Measurements from ENCODE around the gene LRRC15. TPM values are rescaled to one million over a fixed set of nuclear protein-coding genes. Genes with fewer than 3 reads are reported as not detected.

Gene LRRC15
- total RNA-seq, 2 experiments from 2014 or later: not detected

- no peaks in the 10 kb centered on the region for H3K36me3 ChIP-seq (ENCODE audit: insufficient read depth, low read length)
- ChIA-PET CTCF (ENCODE audit: unreplicated experiment) (no interaction called here), POLR2A (interaction anchor here (0.7 kb wide), 2 partner anchors 118 to 243 kb away, joined by 3 read pairs; no protein-coding TSS in a partner anchor)
- TF ChIP-seq, protein P1, sequence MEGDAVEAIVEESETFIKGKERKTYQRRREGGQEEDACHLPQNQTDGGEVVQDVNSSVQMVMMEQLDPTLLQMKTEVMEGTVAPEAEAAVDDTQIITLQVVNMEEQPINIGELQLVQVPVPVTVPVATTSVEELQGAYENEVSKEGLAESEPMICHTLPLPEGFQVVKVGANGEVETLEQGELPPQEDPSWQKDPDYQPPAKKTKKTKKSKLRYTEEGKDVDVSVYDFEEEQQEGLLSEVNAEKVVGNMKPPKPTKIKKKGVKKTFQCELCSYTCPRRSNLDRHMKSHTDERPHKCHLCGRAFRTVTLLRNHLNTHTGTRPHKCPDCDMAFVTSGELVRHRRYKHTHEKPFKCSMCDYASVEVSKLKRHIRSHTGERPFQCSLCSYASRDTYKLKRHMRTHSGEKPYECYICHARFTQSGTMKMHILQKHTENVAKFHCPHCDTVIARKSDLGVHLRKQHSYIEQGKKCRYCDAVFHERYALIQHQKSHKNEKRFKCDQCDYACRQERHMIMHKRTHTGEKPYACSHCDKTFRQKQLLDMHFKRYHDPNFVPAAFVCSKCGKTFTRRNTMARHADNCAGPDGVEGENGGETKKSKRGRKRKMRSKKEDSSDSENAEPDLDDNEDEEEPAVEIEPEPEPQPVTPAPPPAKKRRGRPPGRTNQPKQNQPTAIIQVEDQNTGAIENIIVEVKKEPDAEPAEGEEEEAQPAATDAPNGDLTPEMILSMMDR (conservative IDR thresholded peaks at IDR 0.05; ENCODE audit: low read length): peak; percentile 41; the same call in 1 of the 2 replicates
- TF ChIP-seq EZH2phosphoT487 (IDR thresholded peaks at IDR 0.05; ENCODE audit: borderline replicate concordance, low read depth, low read length): no peak
- H3K4me3 ChIP-seq (ENCODE audit: low read depth, low read length, poor library complexity, severe bottlenecking): no peak overlapping the region
- no peak overlapping the region for H3K4me2 ChIP-seq (ENCODE audit: low read length)
- no peak overlapping the region for H3K27ac ChIP-seq (ENCODE audit: low read depth, low read length, poor library complexity, severe bottlenecking)
- H3K4me1 ChIP-seq (ENCODE audit: insufficient read depth, low read length, poor library complexity, severe bottlenecking): no peaks in the 10 kb centered on the region
- no peak overlapping the region for H2AFZ ChIP-seq (ENCODE audit: low read length)
- H3K9me2 ChIP-seq (ENCODE audit: insufficient read depth, low read length): no peaks in the 10 kb centered on the region
- no TSS peak for BruUV-seq (replicated peaks)
- no peak for DNase-seq (ENCODE audit: low spot score)
- H3K9me3 ChIP-seq (ENCODE audit: low read length): no peaks in the 10 kb centered on the region
- intact Hi-C loops (cut with micrococcal nuclease; ENCODE audit: unreplicated experiment): no loop called here
- no peaks in the 10 kb centered on the region for H4K20me1 ChIP-seq (ENCODE audit: insufficient read depth, low read length)
- H3K79me2 ChIP-seq (ENCODE audit: insufficient read depth, low read depth, low read length): no peaks in the 10 kb centered on the region
Measured at GRCh38 chr3:194339356-194339755, 30.2 kb downstream of the LRRC15 start.

DNA sequence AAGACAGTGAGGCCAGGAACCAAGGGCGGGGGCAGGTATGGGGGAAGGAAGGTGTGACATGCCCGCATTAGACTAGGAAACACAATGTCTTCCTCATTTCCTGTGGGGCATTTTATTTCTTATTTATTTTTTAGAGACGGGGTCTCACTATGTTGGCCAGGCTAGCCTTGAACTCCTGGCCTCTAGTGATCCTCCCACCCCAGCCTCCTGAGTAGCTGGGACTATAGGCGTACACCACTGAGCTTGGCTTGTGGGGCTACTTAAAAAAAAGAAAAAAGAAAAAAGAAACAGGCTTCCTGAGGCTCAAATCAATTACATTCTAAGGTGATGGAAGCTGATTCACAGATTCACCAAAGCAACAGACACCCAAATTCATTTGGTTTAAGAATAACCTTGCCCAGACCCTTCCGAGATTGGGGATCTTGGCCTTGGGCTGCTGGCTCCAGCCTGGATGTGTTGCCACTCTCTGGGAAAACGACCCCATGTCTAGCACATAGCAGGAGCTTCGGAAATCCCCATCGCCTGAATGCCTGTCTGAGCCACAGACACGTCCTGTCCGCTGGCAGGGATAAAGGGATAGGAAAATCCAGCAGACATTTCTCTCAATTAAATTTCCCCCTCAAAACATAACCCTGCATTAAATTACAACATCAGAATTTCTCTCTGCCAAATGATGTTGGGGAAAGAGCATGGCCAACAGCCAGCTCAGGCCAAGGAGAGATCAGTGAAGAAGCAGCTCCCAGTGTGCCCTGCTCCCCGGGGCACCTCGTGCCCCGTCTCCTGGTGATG lies 31.4 kb downstream of the LRRC15 start:
- H3K9me3 ChIP-seq (ENCODE audit: low read length): no peaks in the 10 kb centered on the region
- H3K4me3 ChIP-seq (ENCODE audit: low read depth, low read length, poor library complexity, severe bottlenecking): no peak overlapping the region
- no peaks in the 10 kb centered on the region for H3K36me3 ChIP-seq (ENCODE audit: insufficient read depth, low read length)
- ChIA-PET POLR2A (interaction anchor here (0.7 kb wide), 2 partner anchors 120 to 244 kb away, joined by 3 read pairs; no protein-coding TSS in a partner anchor), CTCF (ENCODE audit: unreplicated experiment) (no interaction called here)
- H3K27ac ChIP-seq (ENCODE audit: low read depth, low read length, poor library complexity, severe bottlenecking): no peak overlapping the region
- DNase-seq (ENCODE audit: low spot score): no peak
- H4K20me1 ChIP-seq (ENCODE audit: insufficient read depth, low read length): no peaks in the 10 kb centered on the region
- no peak for TF ChIP-seq EZH2phosphoT487 (IDR thresholded peaks at IDR 0.05; ENCODE audit: borderline replicate concordance, low read depth, low read length)
- TF ChIP-seq, protein P1 (conservative IDR thresholded peaks at IDR 0.05; ENCODE audit: low read length): no peak
- no peak overlapping the region for H3K4me2 ChIP-seq (ENCODE audit: low read length)
- H3K79me2 ChIP-seq (ENCODE audit: insufficient read depth, low read depth, low read length): no peaks in the 10 kb centered on the region
- intact Hi-C loops (cut with micrococcal nuclease; ENCODE audit: unreplicated experiment): no loop called here
- H2AFZ ChIP-seq (ENCODE audit: low read length): no peak overlapping the region
- BruUV-seq (replicated peaks): no TSS peak
- no peaks in the 10 kb centered on the region for H3K4me1 ChIP-seq (ENCODE audit: insufficient read depth, low read length, poor library complexity, severe bottlenecking)
- H3K9me2 ChIP-seq (ENCODE audit: insufficient read depth, low read length): no peaks in the 10 kb centered on the region
